H9 (cell line): ENCODE results near the gene GOLGA3. TPM values are rescaled to one million over a fixed set of nuclear protein-coding genes. Genes with fewer than 3 reads are reported as not detected.
"Not testable (repeated sequence)": the region's sequence is repeated elsewhere in the genome, so short reads cannot be mapped to it uniquely, and the experiment has no call there.

Source experiments
- DNase-seq: peaks from one replicate; pipeline ENCODE4 v3.0.0-alpha.2; 2017
- H2AFZ ChIP-seq: one replicate; pipeline ENCODE4 v1.6.1; 2013; ENCODE audit warnings: mild to moderate bottlenecking, low read length, control low read depth, moderate library complexity
- H2AK5ac ChIP-seq: 2 replicates; pipeline ENCODE4 v1.6.1; 2013; ENCODE audit warnings: low read length, control low read depth, mixed read lengths; ENCODE audit not compliant: insufficient read length
- H2BK120ac ChIP-seq: one replicate; pipeline ENCODE4 v1.6.1; 2013; ENCODE audit warnings: low read depth, mild to moderate bottlenecking, low read length, control low read depth, inconsistent platforms; ENCODE audit not compliant: poor library complexity, severe bottlenecking
- H2BK12ac ChIP-seq: 2 replicates; pipeline ENCODE4 v1.6.1; 2013; ENCODE audit warnings: low read length, control low read depth, mixed read lengths, low read depth; ENCODE audit not compliant: insufficient read length
- H2BK15ac ChIP-seq: 2 replicates; pipeline ENCODE4 v1.6.1; 2013; ENCODE audit warnings: low read depth, low read length, control low read depth
- H2BK20ac ChIP-seq: one replicate; pipeline ENCODE4 v1.6.1; 2013; ENCODE audit warnings: low read depth, mild to moderate bottlenecking, low read length, control low read depth, inconsistent platforms; ENCODE audit not compliant: poor library complexity, severe bottlenecking
- H2BK5ac ChIP-seq: 2 replicates; pipeline ENCODE4 v1.6.1; 2013; ENCODE audit warnings: low read length, control low read depth, mixed read lengths; ENCODE audit not compliant: insufficient read length
- H3K14ac ChIP-seq: 2 replicates; pipeline ENCODE4 v1.6.1; 2013; ENCODE audit warnings: low read length, control low read depth; ENCODE audit not compliant: insufficient read depth
- H3K18ac ChIP-seq: 2 replicates; pipeline ENCODE4 v1.6.1; 2013; ENCODE audit warnings: low read depth, mild to moderate bottlenecking, mixed read lengths, low read length, control low read depth; ENCODE audit not compliant: insufficient read length
- H3K23ac ChIP-seq: 2 replicates; pipeline ENCODE4 v1.6.1; 2013; ENCODE audit warnings: low read length, control low read depth, mixed read lengths, low read depth; ENCODE audit not compliant: insufficient read length
- H3K23me2 ChIP-seq: 2 replicates; pipeline ENCODE4 v1.6.1; 2013; ENCODE audit warnings: low read depth, mild to moderate bottlenecking, mixed read lengths, low read length, control low read depth; ENCODE audit not compliant: insufficient read length, poor library complexity, severe bottlenecking
- H3K27ac ChIP-seq: 2 replicates; pipeline ENCODE4 v1.5.1; 2013; ENCODE audit warnings: low read length, control low read depth, mixed read lengths, low read depth; ENCODE audit not compliant: insufficient read length
- H3K27me3 ChIP-seq: 2 replicates; pipeline ENCODE4 v1.6.1; 2013; ENCODE audit warnings: low read length, control low read depth, inconsistent platforms; ENCODE audit not compliant: insufficient read depth
- H3K4ac ChIP-seq: 2 replicates; pipeline ENCODE4 v1.6.1; 2013; ENCODE audit warnings: low read depth, mild to moderate bottlenecking, control low read depth, inconsistent platforms, low read length, moderate library complexity
- H3K4me1 ChIP-seq: 2 replicates; pipeline ENCODE4 v1.6.1; 2013; ENCODE audit warnings: low read length, control low read depth, inconsistent platforms; ENCODE audit not compliant: insufficient read depth
- H3K4me2 ChIP-seq: 2 replicates; pipeline ENCODE4 v1.6.1; 2013; ENCODE audit warnings: low read length, control low read depth, mixed read lengths; ENCODE audit not compliant: insufficient read length, insufficient read depth
- H3K56ac ChIP-seq: 2 replicates; pipeline ENCODE4 v1.6.1; 2013; ENCODE audit warnings: low read depth, mild to moderate bottlenecking, mixed read lengths, low read length, control low read depth; ENCODE audit not compliant: insufficient read length
- H3K79me1 ChIP-seq: 2 replicates; pipeline ENCODE4 v1.6.1; 2013; ENCODE audit warnings: low read depth, mild to moderate bottlenecking, moderate library complexity, low read length, control low read depth, inconsistent platforms; ENCODE audit not compliant: insufficient read depth, poor library complexity, severe bottlenecking
- H3K79me2 ChIP-seq: 2 replicates; pipeline ENCODE4 v1.6.1; 2013; ENCODE audit warnings: low read length, control low read depth, inconsistent platforms; ENCODE audit not compliant: insufficient read depth
- H3K9ac ChIP-seq: 2 replicates; pipeline ENCODE4 v1.6.1; 2013; ENCODE audit warnings: low read length, control low read depth, mixed read lengths; ENCODE audit not compliant: insufficient read length; ENCODE audit errors: extremely low read depth
- H3K9me3 ChIP-seq: one replicate; pipeline ENCODE4 v1.6.1; 2013; ENCODE audit warnings: low read depth, low read length, inconsistent platforms; ENCODE audit not compliant: control insufficient read depth
- H3T11ph ChIP-seq: one replicate; pipeline ENCODE4 v1.6.1; 2013; ENCODE audit warnings: mild to moderate bottlenecking, low read length, control low read depth, inconsistent platforms
- H4K20me1 ChIP-seq: one replicate; pipeline ENCODE4 v1.6.1; 2013; ENCODE audit not compliant: control insufficient read depth, insufficient read length, insufficient read depth
- H4K5ac ChIP-seq: 2 replicates; pipeline ENCODE4 v1.6.1; 2013; ENCODE audit warnings: low read depth, mild to moderate bottlenecking, mixed read lengths, low read length, control low read depth; ENCODE audit not compliant: insufficient read length
- H4K8ac ChIP-seq: replicated peaks from 2 replicates; pipeline ENCODE4 v1.6.1; 2013; ENCODE audit warnings: low read length, control low read depth, mixed read lengths, low read depth; ENCODE audit not compliant: insufficient read length
- H4K91ac ChIP-seq: 2 replicates; pipeline ENCODE4 v1.6.1; 2013; ENCODE audit warnings: low read depth, mild to moderate bottlenecking, moderate library complexity, mixed read lengths, low read length, control low read depth; ENCODE audit not compliant: insufficient read length
- H3K27ac Mint-ChIP-seq, 3 experiments: 2 replicates in 2 of 3; 3 replicates in 1 of 3; pipeline ENCODE4 v1.8.0; 2020 to 2021; ENCODE audit warnings: mixed read lengths in 3 of 3, mild to moderate bottlenecking in 1 of 3, moderate library complexity in 1 of 3
- H3K27me3 Mint-ChIP-seq: 2 replicates; pipeline ENCODE4 v1.8.0; 2021; ENCODE audit warnings: low read depth, mild to moderate bottlenecking, moderate library complexity, mixed read lengths
- H3K36me3 Mint-ChIP-seq, 3 experiments: 2 replicates in 2 of 3; 3 replicates in 1 of 3; pipeline ENCODE4 v1.8.0; 2020 to 2021; ENCODE audit warnings: low read depth in 3 of 3, mixed read lengths in 3 of 3; ENCODE audit not compliant: insufficient read depth in 1 of 3
- H3K4me1 Mint-ChIP-seq, 2 experiments: 2 replicates each; pipeline ENCODE4 v1.8.0; 2020; ENCODE audit warnings: mixed read lengths in 2 of 2
- H3K4me3 Mint-ChIP-seq, 2 experiments: 2 replicates in 1 of 2; 3 replicates in 1 of 2; pipeline ENCODE4 v1.8.0; 2020 to 2021; ENCODE audit warnings: mild to moderate bottlenecking in 2 of 2, mixed read lengths in 2 of 2, moderate library complexity in 1 of 2
- H3K9me3 Mint-ChIP-seq, 2 experiments: 2 replicates in 1 of 2; 3 replicates in 1 of 2; pipeline ENCODE4 v1.8.0; 2020; ENCODE audit warnings: mild to moderate bottlenecking in 2 of 2, mixed read lengths in 2 of 2, moderate library complexity in 1 of 2
- CTCF ChIP-seq: fragments of 200-600 bp; sonication (generic); conservative IDR thresholded peaks from 3 replicates; pipeline ENCODE4 v1.8.0; 2021; ENCODE audit warnings: antibody characterized with exemption, mild to moderate bottlenecking
- WGBS: extraction: QIAGEN DNeasy Blood & Tissue Kit; methylation state at CpG from one replicate; pipeline ENCODE4 v1.1.7; 2013; ENCODE audit warnings: missing lambda C conversion rate, low lambda C conversion rate, mixed read lengths; ENCODE audit not compliant: insufficient read length; ENCODE audit errors: extremely low coverage; 5-methylcytosine and 5-hydroxymethylcytosine counted together
- total RNA-seq: library from RNA; stranded (reverse); gene quantifications from 2 replicates; pipeline ENCODE4 v1.2.1, GENCODE V29; 2021

The GOLGA3 gene
- total RNA-seq, 1 experiment from 2014 or later = 40.1 TPM

- Histone ChIP-seq H3K79me1 (no peaks in the 10 kb centered on the region), H2BK15ac (no peak overlapping the region), H2AK5ac (no peak overlapping the region), H2BK12ac (no peak overlapping the region), H2BK120ac (no peak overlapping the region), H3K14ac (no peak overlapping the region), H3K9ac (no peak overlapping the region), H3K27ac (no peak overlapping the region), H3K4ac (no peak overlapping the region), H3K56ac (no peak overlapping the region), H4K20me1 (no peaks in the 10 kb centered on the region), H3K4me2 (no peak overlapping the region), H4K91ac (no peak overlapping the region), H3K23me2 (no peaks in the 10 kb centered on the region), H2BK20ac (no peak overlapping the region), H4K8ac (no peak overlapping the region), H3K79me2 (no peaks in the 10 kb centered on the region), H3K4me1 (no peaks in the 10 kb centered on the region), H3K27me3 (no peaks in the 10 kb centered on the region), H2AFZ (no peak overlapping the region), H3K23ac (no peak overlapping the region), H4K5ac (no peak overlapping the region), H3K9me3 (no peaks in the 10 kb centered on the region), H3T11ph (no peak overlapping the region), H2BK5ac (no peak overlapping the region), H3K18ac (no peak overlapping the region)
- H3K9me3 Mint-ChIP-seq = no peaks in the 10 kb centered on the region
- TF ChIP-seq CTCF = no peak
- H3K27ac Mint-ChIP-seq = peak overlapping the region; percentile 58 to 98 (median 85); a peak in 5 of 7 replicates
- no CpG with 5 or more reads among the region's 5 CpGs for WGBS
- peaks cover 10 to 35% (median 15%) of the 10 kb centered on the region in 3 experiments for H3K36me3 Mint-ChIP-seq
- DNase-seq = no peak
- no peak overlapping the region; a peak in 1 of 5 replicates for H3K4me3 Mint-ChIP-seq
- H3K4me1 Mint-ChIP-seq = no peaks in the 10 kb centered on the region
- no peaks in the 10 kb centered on the region for H3K27me3 Mint-ChIP-seq
Measured at GRCh38 chr12:132836795-132837331, 8.2 kb upstream of the GOLGA3 start.

GRCh38 chr12:132836230-132836629, 7.6 kb upstream of the GOLGA3 start:
- not testable (repeated sequence) for H3K27me3 ChIP-seq, H3K27me3 Mint-ChIP-seq, H4K5ac ChIP-seq, H3K23ac ChIP-seq, H3K4me3 Mint-ChIP-seq, H4K91ac ChIP-seq, DNase-seq, H2AK5ac ChIP-seq, H2BK12ac ChIP-seq, H4K20me1 ChIP-seq, H4K8ac ChIP-seq, H3K23me2 ChIP-seq, H2BK120ac ChIP-seq, H3K4ac ChIP-seq, H3K56ac ChIP-seq, H3K18ac ChIP-seq, H3K9me3 Mint-ChIP-seq, H2AFZ ChIP-seq, H3K14ac ChIP-seq, H3K27ac ChIP-seq, H3K9me3 ChIP-seq, H3K79me1 ChIP-seq, H3K9ac ChIP-seq, H2BK5ac ChIP-seq, H2BK20ac ChIP-seq, H3K4me1 Mint-ChIP-seq, H3K4me2 ChIP-seq, H3K4me1 ChIP-seq, H3T11ph ChIP-seq, H3K79me2 ChIP-seq, H2BK15ac ChIP-seq
- WGBS = no CpG with 5 or more reads among the region's 30 CpGs
- Mint-ChIP-seq H3K36me3 (peaks cover 7 to 30% (median 11%) of the 10 kb centered on the region in 3 experiments), H3K27ac (peak overlapping the region in 2 of 3 experiments; percentile 58 to 62; a peak in 3 of 7 replicates)
